Choroid plexus epithelial cell (primary cell): ENCODE results near the gene CYBB.
A peak's percentile ranks its signal among the peaks of the same experiment; 100 is the strongest.

Experiments
- DNase-seq: peaks from one replicate; pipeline ENCODE4 v3.0.0-alpha.2; 2010; ENCODE audit warnings: low read depth
- H3K4me3 ChIP-seq: 2 replicates; pipeline ENCODE4 v1.5.1; 2011; ENCODE audit warnings: low read depth, mild to moderate bottlenecking, control low read depth, low read length, moderate library complexity
- TF ChIP-seq, protein P1 (sequence below): conservative IDR thresholded peaks from 2 replicates; pipeline ENCODE4 v1.5.1; 2011; ENCODE audit warnings: low read depth, mild to moderate bottlenecking, control low read depth, inconsistent platforms, low read length, moderate library complexity

Gene CYBB

DNA sequence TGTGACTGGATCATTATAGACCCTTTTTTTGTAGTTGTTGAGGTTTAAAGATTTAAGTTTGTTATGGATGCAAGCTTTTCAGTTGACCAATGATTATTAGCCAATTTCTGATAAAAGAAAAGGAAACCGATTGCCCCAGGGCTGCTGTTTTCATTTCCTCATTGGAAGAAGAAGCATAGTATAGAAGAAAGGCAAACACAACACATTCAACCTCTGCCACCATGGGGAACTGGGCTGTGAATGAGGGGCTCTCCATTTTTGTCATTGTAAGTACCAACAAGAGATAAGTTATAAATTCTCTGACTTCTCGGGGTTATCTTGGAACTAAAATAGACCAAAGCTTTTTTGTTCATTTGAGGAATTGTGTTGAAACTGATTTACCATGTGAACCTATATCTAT is at the start of gene CYBB:
TSS of gene CYBB (plus strand) at position 203 of the 400 bp plus-strand sequence. CDS start at position 222, 19 bp downstream.
- no peak for DNase-seq
- H3K4me3 ChIP-seq = no peak within 1 kb of the TSS

DNA sequence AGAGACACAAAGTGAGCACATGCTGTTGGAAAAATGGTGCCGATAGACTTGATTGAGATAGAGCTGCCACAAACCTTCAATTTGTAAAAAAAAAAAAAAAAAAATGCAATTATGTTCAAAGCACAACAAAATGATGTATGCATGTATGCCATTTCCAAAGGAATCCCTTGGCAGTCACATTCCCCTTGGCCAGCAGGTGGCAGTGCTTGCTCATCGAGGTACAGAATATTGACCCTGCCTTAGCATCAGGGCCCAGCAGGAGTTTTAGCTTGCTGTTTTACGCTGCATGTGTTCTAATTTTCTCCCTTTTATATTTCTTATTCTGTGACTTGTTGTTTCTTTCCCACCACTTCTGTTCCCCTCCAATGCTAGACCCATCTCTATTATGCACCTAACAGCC is 34.5 kb upstream of the CYBB start:
- peak; percentile 80 for DNase-seq
- no peak overlapping the region for H3K4me3 ChIP-seq
- TF ChIP-seq, protein P1, sequence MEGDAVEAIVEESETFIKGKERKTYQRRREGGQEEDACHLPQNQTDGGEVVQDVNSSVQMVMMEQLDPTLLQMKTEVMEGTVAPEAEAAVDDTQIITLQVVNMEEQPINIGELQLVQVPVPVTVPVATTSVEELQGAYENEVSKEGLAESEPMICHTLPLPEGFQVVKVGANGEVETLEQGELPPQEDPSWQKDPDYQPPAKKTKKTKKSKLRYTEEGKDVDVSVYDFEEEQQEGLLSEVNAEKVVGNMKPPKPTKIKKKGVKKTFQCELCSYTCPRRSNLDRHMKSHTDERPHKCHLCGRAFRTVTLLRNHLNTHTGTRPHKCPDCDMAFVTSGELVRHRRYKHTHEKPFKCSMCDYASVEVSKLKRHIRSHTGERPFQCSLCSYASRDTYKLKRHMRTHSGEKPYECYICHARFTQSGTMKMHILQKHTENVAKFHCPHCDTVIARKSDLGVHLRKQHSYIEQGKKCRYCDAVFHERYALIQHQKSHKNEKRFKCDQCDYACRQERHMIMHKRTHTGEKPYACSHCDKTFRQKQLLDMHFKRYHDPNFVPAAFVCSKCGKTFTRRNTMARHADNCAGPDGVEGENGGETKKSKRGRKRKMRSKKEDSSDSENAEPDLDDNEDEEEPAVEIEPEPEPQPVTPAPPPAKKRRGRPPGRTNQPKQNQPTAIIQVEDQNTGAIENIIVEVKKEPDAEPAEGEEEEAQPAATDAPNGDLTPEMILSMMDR = peak; percentile 85

More for the DNA sequence above, at the start of gene CYBB:
- TF ChIP-seq, protein P1 = no peak

DNA sequence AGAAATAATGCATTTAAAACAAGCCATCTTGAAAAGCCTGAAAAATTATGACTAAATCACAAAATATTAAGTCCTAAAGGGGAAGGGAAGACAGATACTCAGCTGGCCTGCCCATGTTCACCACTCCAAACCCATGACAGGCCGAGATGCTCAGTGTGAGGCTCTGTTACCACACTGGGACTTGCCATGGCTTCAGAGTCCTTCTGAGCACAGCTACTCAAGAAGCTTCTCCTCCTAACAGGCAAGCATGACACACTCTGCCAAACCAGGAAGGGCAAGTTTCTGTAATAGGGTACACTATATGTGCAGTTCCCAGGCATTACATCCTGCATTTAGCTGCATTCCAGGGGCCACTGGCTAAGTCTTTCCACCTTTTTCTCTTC is 34.0 kb upstream of the CYBB start:
- no peak for DNase-seq
- TF ChIP-seq, protein P1 = no peak
- H3K4me3 ChIP-seq = no peak overlapping the region

DNA sequence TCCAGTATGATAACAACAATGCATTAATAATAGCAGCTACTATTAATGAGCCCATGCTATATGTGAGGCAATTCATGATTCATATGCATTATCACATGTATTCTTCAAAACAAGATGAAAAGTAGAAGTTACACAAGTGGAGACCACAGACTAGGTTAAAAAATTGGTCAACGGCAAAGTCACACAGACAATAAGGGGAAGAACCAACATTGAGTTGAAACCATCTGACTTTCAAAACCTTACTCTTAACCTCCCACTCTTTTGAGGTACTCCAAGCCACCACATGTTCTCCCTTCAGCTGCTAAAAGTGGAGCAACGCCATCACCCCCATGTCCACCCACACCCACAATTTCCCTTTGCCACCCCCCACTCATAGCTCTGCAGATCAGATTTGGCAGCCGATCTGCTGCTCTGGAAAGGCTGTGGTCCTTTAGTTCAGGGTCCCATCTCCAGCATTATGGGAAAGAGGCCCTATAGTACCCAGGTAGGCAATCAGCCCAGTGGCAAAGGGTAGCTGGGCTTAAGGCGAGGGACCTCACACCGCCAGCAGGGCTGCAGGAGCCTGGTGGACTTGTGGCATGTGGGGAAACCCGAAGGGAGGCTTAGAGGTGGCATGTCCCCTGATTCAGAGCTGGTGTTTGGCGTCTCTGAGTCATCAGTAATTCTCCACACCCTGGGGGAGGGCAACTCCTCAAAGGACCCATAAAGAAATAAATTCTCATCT is 33.5 kb upstream of the CYBB start:
- TF ChIP-seq, protein P1 = no peak
- DNase-seq = no peak
- H3K4me3 ChIP-seq = no peak overlapping the region

DNA sequence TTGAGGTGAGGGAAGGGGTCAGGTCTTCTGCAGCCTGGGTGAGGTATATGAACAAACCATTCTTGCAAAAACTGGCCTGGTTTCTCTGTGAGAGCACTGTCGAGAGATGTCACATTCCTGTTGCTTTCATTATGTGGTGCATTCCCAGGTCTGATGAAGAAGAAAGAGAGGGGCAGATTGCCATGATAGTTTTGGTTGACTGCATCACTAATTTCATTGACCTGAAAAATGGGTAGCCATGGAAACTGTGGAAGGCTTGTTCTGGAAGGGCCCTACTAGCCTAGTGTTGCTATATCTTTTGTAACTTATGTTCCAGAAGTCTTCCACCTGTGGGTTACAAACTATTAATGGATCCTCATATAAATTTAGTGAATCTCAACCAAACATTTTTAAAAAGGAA is 32.9 kb upstream of the CYBB start:
- H3K4me3 ChIP-seq = no peak overlapping the region
- no peak for DNase-seq
- TF ChIP-seq, protein P1 = no peak

DNA sequence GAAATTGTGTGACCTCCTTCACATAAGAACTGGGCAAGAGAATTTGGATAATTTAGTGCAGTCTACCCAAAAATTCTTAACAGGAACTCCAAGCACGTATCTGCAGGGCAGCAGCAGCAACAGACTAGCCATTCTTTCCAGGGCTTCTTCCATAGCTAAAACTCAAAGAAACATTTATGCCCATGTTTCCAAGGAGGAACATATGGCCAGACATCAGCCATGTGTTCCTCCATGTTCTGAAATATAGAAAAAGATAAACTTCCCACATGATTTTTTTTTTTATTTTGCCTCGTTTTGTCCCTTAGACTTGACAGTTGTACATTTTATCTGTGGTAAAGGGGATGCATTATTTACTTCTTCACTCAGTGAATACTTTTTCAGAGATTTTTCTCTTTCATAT is 27.6 kb upstream of the CYBB start:
- no peak for DNase-seq
- TF ChIP-seq, protein P1 = no peak
- H3K4me3 ChIP-seq = no peak overlapping the region

DNA sequence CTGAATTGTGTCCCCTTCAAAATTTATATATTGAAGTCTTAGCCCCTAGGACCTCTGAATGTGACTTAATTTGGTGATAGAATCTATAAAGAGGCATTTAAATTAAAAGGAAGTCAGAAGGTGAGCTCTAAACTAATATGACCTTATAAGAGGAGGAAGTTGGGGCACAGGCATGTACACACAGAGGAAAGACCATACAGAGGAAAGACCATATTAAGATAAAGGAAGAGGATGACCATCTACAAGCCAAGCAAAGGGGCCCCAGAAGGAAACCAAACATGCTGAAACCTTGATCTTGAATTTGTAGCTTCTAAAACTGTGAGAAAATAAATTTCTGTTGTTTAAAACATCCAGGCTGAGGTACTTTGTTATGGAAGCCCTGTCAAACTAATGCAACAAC is 26.9 kb upstream of the CYBB start:
- TF ChIP-seq, protein P1 = no peak
- DNase-seq = no peak
- no peak overlapping the region for H3K4me3 ChIP-seq
